Skin epidermis (tissue), 12 donors: Measurements from ENCODE around the gene PDE4D.

Experiments used
- H3K27ac ChIP-seq, 21 experiments: fragments of 200-600 bp; sonication (generic) in 11 of 21; one replicate each; pipeline ENCODE4 v1.5.0; 2020; ENCODE audit warnings: mild to moderate bottlenecking in 3 of 21, inconsistent platforms in 2 of 21, moderate library complexity in 2 of 21
- H3K4me3 ChIP-seq, 7 experiments: fragments of 200-600 bp; sonication (generic) in 2 of 7; one replicate each; pipeline ENCODE4 v1.5.0; 2020; ENCODE audit warnings: inconsistent platforms in 2 of 7, mild to moderate bottlenecking in 2 of 7, moderate library complexity in 1 of 7

PDE4D gene

DNA sequence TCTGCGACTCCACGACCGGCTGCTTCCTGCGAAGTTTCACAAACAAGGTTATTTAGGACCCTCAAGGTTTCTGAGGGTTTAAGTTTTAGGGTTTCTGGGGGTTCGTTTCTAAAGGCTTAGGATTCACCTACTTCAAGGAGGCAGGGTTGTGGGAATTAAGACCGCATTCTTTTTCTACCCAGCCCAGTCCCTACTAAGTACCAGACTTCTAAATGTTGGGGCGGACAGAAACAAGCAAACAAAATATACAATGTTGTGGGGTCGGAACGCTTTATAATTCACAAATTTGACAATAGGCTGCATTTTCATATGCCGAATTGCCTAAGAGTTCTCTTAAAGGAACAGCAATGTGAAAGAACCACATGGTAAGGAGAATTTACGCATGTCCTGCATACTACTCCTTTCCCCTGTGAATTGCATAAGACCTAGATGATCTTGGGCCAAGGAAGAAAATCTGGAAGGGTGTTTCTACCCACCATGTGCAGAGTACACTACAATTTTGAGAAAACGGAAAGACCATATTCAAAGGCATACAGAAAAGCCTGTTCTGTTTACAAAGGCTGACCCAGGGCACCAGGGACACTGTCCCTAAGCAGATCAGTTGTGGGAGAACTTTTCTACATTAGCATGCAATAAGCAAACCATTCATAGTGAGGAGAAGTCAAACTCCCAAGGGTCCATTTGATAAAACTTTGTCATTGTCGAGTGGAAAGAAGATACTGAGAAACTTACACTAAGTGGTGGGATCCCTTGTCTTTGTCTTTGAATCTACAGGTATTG, 853.3 kb downstream of the PDE4D start:
- peak overlapping the region; percentile 49 to 67 (median 62) for H3K4me3 ChIP-seq
- H3K27ac ChIP-seq = peak overlapping the region; percentile 3 to 92 (median 77)

GRCh38 chr5:59039296-59040023, 854.1 kb downstream of the PDE4D start:
- Histone ChIP-seq H3K4me3 (peak overlapping the region; percentile 49 to 67 (median 62)), H3K27ac (peak overlapping the region; percentile 33 to 92 (median 77))

GRCh38 chr5:59038798-59039295, 854.7 kb downstream of the PDE4D start:
- Histone ChIP-seq H3K4me3 (peak overlapping the region; percentile 49 to 67 (median 62)), H3K27ac (peak overlapping the region; percentile 33 to 92 (median 77))

DNA sequence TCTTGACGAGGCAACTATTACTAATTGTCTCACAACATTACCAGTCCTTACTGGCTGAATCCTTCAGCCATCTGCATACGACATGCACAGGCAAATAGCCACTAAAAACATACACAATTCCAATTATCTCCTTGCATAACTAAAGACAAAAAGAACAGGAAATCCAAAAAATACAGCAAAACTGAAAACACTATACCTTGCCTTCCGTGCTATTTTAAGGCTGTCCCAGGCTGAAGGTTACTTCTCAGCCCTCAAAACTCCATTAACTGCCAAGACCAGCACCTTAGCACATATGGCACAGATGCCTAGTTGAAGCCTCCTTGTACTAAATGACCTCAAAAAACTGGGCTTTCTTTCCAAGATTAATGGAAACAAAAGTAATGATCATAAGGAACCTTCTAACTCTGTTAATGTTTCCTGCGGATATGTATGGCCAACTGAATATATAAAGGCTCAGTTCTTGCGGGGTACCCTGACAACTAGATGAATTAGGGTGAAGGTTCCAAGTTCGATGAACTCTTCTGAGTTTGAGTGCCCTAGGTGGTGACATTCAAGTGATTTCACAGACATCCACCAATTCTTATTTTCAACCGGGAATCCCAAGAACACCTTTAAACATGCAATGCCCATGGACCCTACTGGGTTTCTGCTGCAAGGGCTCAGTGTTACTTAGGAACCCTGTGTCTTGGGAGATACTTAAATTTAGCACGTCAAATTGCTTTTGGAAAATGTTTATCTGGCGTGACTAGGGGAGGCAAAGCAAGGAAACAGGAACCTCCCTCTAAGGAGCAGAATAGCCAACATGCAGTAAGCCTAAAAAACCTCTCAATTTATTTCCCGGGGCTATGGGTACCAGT, 855.4 kb downstream of the PDE4D start:
- peak overlapping the region; percentile 49 to 67 (median 62) for H3K4me3 ChIP-seq
- H3K27ac ChIP-seq = peak overlapping the region; percentile 33 to 92 (median 77)

DNA sequence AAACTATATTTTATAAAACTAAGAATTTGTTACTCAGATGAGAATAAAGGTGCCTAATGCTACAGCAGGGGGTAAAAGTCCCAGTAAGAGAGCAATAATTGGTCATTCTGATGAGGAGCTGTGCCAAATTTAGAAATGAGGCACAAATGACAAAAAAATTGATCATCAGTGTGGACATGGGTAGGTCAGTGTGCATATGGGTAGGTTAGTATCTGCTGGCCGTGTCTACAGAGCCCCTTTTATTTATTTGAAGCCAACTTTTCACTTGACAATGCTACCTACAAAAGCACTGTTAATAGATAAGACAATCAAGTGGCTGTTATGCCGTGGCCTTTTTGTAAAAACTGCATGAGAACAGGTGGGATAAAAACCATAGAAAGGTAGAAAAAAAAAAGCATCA, 856.1 kb downstream of the PDE4D start:
- Histone ChIP-seq H3K27ac (peak overlapping the region in 7 of 21 experiments; percentile 16 to 92 (median 85)), H3K4me3 (peak overlapping the region in 5 of 7 experiments; percentile 1 to 67 (median 62))

DNA sequence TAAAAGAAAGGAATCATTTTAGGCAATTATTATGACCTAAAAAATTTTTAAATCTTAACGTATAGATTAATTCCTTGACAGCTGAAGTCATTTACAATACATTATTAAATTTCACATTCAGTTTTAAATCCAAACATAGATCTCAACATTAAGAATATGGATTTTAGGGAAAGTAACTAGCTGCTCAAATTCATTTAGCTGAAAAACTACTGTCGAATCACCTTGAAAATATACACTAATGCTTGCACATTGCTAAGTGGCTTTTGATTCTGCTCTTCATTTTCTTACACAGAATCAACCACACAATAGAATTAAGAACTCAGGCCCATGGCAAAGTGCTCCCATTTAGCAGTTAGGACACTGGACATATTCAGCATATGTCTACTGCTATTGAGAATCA, 856.5 kb downstream of the PDE4D start:
- peak overlapping the region in 6 of 21 experiments; percentile 2 to 83 (median 27) for H3K27ac ChIP-seq
- peak overlapping the region in 2 of 7 experiments; percentile 62 to 64 for H3K4me3 ChIP-seq

DNA sequence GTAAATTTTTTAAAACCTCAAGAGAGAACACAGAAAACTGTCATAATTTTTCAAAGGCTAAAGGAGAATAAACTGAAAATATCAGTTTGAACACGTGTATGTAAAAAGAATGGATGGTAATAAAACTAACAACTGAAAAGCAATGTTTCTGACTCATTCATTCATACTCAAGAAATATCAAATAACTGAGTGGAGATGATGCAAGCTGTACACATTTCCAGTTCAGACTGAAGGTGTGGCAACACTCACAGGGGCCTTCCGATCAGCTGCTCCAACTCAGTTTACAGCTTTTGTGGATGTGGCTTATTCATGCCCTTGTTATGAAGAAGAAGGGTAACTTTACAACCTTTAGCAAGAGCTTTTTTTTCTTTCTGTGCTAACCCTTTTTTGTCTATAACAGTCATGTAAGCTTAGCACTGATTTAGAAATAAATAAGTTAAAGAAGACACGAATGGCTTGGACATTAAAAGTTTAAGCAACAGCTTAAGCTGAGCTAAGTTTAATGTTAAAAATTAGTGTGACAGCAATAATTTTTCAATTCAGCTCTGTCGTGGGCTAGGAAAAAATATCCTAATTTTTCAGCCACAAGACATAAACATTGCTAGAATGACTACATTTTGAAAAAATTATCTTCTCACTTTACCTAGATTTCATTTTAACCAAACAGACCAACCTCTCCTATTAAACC, 857.1 kb downstream of the PDE4D start:
- Histone ChIP-seq H3K4me3 (peak overlapping the region in 1 of 7 experiments; percentile 8), H3K27ac (peak overlapping the region in 3 of 21 experiments; percentile 2 to 55 (median 24))

DNA sequence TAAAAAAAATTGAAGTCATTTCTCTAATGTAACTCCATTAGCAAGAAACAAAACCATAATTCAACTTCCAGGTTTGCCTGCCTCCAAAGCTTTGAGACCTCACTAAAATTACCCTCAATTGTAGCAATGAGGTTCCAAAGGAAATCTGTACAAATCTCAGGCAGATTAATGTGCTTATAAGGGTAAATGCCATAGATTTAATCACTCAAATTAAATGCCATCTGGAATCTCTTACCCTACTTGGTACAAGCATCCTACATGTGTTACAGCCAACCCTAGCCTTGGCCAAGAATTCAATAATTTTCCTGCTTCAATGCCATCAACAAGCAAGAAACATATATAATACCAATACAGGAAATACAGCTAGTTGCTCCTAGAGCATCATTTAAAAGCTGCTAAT, 857.8 kb downstream of the PDE4D start:
- peak overlapping the region in 1 of 21 experiments; percentile 24 for H3K27ac ChIP-seq
- H3K4me3 ChIP-seq = no peak overlapping the region

DNA sequence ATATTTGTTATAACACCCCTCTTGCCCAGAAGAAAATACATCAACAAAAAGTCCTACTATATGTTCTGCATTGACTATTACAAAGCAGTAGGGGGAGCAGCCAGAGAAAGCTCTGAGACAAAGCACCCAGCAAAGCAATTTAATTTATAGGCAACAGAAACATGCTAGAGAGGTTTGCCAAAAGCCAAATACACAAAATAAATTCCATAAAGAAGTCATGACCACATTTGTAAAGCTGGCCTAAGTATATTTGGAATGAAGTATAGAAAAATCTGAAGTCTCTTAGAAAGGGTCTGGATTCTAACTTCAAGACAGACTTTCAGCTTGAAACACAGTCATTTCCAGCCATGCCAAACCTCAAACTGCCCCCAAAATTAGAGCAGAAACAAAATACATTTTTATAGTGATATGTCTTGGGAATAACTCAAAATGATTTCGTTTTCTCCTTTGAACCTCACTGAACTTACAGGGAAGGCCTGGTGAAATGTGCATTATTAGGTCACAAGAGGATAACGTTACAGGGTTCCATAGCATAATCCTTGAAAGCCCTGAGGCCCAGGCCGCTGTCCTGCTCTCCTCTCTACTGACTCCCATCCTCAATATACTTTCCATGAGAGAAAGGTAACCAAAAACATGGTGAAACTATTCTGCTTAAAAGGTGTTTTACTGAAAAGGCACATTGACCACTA, 858.9 kb downstream of the PDE4D start:
- Histone ChIP-seq H3K4me3 (no peak overlapping the region), H3K27ac (no peak overlapping the region)

GRCh38 chr5:59027145-59027907, 866.2 kb downstream of the PDE4D start:
- H3K4me3 ChIP-seq = no peak overlapping the region
- H3K27ac ChIP-seq = no peak overlapping the region

- Histone ChIP-seq H3K27ac (no peak overlapping the region), H3K4me3 (no peak overlapping the region)
These were observed 867.8 kb downstream of the PDE4D start for GRCh38 chr5:59025734-59026133.

DNA sequence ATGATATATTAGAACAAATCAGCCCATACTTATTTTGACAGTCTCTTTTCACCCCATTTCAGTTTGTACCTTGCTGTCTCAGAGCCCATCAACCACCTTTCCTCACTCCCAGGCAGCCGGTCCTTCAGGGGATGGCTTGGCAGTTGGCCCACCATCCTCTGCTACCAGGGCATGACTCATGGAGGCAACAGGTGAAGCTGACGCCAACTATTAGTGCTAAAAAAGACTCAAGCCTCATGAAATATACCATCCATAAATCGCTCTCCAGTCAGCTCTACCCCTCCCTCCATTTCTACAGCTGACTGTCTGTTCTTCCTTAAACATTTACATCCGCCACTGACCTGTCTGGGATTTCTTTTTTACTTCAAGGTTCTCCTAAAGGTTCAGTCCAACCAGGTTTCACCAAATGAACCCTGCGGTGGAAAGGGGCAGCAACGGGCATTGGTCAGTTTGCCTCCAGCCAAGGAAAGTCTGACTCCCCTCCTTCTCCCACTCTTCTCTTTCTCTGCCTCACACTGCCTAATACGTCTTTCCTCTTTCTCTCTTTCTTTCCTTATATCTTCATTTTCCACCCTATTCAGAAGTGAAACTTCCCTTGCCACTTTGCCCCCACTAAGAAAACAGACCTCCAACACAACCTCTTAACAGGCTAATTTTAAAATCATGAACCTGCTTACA, 871.5 kb downstream of the PDE4D start:
- H3K27ac ChIP-seq = no peak overlapping the region
- H3K4me3 ChIP-seq = no peak overlapping the region

DNA sequence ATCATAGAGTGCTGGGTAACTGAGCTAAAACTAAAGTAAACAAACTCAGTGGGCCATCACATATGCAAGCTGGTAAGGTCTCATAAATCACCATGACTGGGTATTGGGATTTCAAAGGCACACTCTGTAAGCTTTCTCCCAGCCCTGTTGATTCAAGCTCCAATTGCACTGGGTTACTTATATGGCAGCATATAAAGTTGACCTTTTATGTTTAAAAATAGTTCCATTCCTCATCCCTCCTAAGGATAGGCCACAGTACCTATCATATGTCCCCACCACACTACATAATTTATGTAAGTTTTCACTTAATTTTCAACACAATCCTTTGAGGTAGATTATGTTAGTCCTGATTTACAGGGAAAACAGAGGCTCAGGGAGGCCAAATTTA, 872.2 kb downstream of the PDE4D start:
- Histone ChIP-seq H3K27ac (no peak overlapping the region), H3K4me3 (no peak overlapping the region)

GRCh38 chr5:59020611-59021285, 872.8 kb downstream of the PDE4D start:
- no peak overlapping the region for H3K27ac ChIP-seq
- no peak overlapping the region for H3K4me3 ChIP-seq

- no peak overlapping the region for H3K27ac ChIP-seq
- no peak overlapping the region for H3K4me3 ChIP-seq
These were observed 874.4 kb downstream of the PDE4D start for GRCh38 chr5:59019078-59019477.

DNA sequence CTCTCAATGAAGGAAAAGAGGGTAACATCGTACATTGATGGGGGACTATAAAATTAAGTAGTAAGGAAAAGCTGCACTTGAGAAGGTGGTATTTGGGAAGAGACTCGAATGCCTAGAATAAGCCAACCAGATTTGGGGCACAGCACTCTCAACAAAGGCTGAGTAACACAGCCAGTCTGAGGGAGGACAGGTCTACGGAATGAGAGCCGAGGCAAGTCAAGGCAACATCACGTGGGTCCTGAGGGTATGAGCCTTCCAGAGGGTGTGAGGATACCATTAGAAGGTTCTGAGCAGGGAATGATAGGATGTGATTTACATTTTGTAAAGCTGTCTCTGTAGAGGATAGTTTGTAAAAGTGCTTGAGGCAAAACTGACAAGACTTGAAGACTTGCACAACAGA, 876.6 kb downstream of the PDE4D start:
- H3K27ac ChIP-seq = no peak overlapping the region
- no peak overlapping the region for H3K4me3 ChIP-seq
